Measurements from ENCODE around the gene ZDHHC8.

- no peak for TF ChIP-seq CTCF (IDR thresholded peaks at IDR 0.05)
- TF ChIP-seq EZH2 (IDR thresholded peaks at IDR 0.05; ENCODE audit: borderline replicate concordance, insufficient read depth, low read depth, low read length, poor library complexity, severe bottlenecking): no peak
These were observed 38.0 kb upstream of the ZDHHC8 start for GRCh38 chr22:20093418-20094196.

All from B cell (primary cell).